ENCODE results near the gene IFIT2. TPM values are rescaled to one million over a fixed set of nuclear protein-coding genes. Genes with fewer than 3 reads are reported as not detected.
"Not testable (repeated sequence)": the region's sequence is repeated elsewhere in the genome, so short reads cannot be mapped to it uniquely, and the experiment has no call there.

The IFIT2 gene
- total RNA-seq, 1 experiment from 2014 or later: 1.7 TPM

DNA sequence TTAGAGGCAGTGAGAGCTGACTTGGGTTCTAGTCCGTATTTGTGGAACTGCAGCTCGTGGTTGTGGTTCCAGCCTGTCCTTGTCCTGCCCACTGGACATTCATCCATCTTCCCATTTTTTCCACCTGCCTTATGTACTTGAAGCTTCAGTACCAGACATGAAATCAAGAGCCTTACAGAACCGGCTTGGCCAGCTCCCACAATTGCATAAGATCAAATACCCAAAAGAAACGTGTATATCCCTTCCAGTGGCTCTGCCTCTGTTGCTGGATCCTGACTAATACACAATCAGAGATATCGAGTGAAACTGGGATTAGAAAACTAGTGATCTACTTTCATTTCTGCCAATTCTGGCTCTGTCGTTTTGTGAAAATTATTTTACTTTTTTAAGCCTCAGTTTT lies 26.5 kb upstream of the IFIT2 start:
- no peak for DNase-seq (ENCODE audit: low read depth, low spot score)
- in situ Hi-C loops (cut with HindIII; ENCODE audit: low pct_unique_long_range_greater_than_20kb, low sequenced_read_pairs): no loop called here

DNA sequence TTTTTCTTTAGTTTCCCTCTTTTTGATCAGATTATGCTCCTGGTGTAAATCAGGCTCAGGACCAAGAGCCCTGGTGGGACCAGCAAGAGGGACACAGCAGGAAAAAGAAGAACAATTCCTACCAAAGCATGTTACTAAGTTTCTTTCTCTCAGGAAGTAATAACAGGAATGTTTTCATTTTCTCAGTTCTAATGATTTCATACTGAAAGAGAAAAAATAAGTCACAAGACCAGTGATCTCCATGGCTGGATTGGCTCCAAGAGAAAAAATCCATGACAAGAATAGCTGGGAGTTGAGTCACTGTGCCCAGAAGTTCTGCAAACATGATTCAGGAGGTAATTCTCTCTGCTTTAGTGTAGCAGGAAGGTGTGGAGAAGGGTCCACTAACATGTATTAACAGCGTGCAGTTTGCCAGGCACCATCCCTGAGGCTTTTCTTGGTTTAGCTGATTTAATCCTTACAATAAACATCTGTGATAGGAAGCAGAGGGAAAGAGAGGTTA lies 23.8 kb upstream of the IFIT2 start:
- in situ Hi-C loops (cut with HindIII; ENCODE audit: low pct_unique_long_range_greater_than_20kb, low sequenced_read_pairs): no loop called here
- peak; percentile 76 for DNase-seq (ENCODE audit: low read depth, low spot score)

DNA sequence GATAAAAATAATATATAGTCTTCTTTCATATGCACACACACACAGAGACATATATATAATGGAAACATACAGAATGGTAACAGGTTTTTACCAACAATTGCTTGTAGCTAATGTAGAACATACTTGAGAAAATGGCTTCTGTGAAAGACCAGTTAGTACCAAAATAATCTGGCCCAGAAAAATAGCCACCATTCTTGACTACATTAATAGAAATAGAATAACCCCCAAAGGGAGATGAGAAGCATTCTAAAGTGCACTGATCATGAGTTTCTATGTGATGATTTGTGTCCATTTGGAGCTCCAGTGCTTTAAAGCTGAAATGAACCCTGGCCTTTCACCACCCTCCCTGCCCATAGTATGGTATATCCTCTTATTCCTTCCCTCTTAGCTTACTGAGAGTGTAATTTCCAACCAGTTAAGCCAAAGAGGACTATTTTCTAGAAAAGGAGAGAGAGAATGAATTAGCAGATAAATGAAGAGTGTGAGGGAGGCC lies 22.9 kb upstream of the IFIT2 start:
- no peak for DNase-seq (ENCODE audit: low read depth, low spot score)
- in situ Hi-C loops (cut with HindIII; ENCODE audit: low pct_unique_long_range_greater_than_20kb, low sequenced_read_pairs): no loop called here

DNA sequence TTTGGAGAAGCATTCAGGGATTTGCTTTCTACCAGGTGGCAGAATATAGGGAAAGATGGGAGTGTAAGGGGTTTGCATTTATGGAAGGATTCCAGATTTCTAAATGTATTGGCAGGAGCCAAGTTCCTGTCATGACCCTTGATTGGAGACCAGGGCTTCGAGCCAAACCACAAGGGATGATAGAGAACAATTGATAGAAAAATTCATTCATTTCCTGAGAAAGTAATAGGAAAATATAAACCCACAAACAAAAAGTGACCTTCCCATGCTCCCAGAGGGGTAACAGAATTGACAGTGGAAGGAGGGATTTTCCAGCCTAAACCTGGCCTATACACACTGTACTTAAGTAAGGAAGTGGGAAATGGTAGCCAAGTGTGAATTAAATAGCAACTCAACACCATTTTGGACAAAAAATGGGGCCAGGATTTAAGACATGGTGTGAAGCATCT lies 22.4 kb upstream of the IFIT2 start:
- peak; percentile 74 for DNase-seq (ENCODE audit: low read depth, low spot score)
- in situ Hi-C loops (cut with HindIII; ENCODE audit: low pct_unique_long_range_greater_than_20kb, low sequenced_read_pairs): no loop called here

DNA sequence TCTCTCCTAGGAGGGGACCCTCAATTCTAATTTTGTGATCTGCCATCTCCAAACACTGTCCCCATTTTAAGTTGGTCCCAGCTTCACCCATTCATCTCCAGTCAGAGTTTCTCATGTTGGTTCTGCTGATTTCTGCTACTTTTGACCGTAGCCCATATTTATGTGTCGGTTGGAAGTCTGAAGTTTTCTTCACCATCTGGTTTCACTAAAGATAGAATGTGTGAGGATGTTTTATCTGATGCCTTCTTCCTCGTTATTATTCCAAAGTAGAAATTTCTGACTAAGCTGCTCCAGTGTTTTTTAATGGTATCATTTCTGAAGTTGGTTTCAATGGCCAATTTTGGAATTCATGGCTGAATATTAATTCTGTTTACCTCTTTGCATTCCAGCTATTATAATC lies 21.3 kb upstream of the IFIT2 start:
- in situ Hi-C loops (cut with HindIII; ENCODE audit: low pct_unique_long_range_greater_than_20kb, low sequenced_read_pairs): no loop called here
- DNase-seq (ENCODE audit: low read depth, low spot score): no peak

DNA sequence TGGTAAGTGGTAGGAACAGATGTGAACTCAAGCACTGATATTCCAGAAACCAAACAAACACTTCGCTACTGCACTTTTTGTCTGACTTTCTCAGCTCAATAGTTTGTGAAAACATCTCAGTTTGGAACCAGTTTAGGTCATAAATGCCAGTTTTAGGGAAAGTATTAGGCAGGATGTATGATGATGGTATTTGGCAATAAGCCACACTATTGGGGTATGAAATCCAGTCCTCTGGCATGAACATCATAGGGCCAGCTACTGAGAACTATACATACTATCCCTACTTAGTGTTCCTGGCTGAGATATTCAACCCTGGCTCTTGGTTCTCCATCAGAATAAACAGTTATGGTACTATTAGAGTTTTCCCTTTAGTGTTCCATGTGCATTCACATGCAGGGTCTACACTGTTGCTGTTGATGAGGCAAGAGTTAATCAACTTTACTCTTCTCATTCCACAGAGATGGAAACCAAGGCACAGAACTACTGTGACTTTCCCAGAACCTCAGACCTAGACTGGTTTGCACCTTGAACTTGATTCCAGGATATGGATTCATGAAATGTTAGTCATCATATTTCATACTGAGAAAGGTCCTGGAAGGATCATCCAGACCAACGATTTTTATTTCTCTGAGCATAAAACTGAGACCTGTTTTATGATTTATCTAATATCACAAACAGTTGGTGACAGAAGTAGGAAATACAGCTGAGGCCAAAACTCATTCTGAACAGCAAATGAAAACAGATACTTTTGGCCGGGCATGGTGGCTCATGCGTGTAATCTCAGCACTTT lies 20.0 kb upstream of the IFIT2 start:
- in situ Hi-C loops (cut with HindIII; ENCODE audit: low pct_unique_long_range_greater_than_20kb, low sequenced_read_pairs): no loop called here
- DNase-seq (ENCODE audit: low read depth, low spot score): no peak

DNA sequence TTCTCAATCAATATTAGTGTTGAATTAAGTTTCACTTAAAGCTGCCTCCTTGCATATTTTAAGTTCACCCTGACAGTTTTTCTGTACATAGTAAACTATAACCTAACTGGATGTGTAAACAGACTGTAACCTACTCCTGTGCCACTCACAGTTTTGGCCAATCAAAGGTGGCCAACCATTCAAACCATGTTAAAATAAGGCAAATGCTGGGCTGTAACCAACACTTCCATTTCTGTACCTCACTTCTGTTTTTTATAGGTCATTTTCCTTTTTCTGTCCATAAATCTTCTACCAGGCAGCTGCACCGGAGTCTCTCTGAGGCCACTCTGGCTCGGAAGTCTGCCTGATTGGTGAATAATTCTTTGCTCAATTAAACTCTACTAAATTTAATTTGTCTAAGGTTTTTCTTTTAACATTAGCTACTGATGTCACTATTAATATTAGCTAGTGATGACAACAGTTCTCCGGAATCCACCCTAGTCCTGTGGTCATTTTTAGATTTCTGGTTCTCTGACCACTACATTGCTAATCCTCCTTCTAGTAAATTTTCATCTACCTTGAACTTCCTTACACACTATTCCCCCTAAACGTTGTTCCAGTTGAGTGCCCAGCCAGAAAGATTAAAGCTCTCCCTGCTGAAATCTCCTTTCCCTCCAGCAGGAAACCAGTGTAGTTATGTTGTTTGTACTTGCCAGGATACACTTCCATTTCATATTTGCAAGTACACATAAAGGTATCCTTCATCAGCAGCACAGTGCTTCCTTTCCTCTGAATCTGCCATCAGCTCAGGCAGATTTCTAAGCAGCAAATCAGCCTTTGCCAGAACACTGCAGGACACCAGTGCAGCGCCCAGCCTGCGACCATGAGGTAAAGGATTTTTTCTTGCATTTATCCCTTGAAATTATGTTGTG lies 18.6 kb upstream of the IFIT2 start:
- in situ Hi-C loops (cut with HindIII; ENCODE audit: low pct_unique_long_range_greater_than_20kb, low sequenced_read_pairs): no loop called here
- DNase-seq (ENCODE audit: low read depth, low spot score): no peak

DNA sequence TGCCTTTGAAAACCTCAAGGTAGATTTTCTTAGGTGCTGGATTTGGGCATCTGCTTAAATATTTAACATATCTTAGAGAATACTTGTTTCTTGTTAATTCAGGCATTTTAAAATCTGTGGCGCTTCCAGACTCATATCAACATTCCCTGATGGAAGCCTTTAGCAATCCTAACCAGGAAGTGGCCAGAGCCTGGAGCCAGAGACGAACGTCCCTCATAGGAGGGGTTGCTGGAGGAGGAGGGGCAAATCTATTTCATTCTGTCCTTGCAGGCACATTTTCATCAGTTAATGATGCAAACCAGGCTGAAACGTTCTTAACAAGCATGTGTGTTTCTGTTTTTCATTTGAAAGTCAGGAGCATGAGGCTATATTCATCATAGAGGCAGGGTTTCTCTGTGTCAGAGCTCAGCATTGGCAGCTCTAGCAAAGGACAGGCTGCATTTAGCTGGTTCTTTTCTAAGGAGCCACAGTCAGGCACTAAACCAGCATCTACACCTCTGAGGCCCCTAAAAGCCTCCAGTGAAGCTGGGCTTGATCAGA lies 17.8 kb upstream of the IFIT2 start:
- DNase-seq (ENCODE audit: low read depth, low spot score): peak; percentile 32
- in situ Hi-C loops (cut with HindIII; ENCODE audit: low pct_unique_long_range_greater_than_20kb, low sequenced_read_pairs): no loop called here

DNA sequence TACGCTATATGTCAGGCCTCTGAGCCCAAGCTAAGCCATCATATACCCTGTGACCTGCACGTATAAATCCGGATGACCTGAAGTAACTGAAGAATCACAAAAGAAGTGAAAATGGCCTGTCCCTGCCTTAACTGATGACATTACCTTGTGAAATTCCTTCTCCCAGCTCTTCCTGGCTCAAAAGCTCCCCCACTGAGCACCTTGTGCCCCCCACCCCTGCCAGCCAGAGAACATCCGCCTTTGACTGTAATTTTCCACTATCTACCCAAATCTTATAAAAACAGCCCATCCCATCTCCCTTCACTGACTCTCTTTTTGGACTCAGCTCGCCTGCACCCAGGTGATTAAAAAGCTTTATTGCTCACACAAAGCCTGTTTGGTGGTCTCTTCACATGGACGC lies 17.1 kb upstream of the IFIT2 start:
- in situ Hi-C loops (cut with HindIII; ENCODE audit: low pct_unique_long_range_greater_than_20kb, low sequenced_read_pairs); DNase-seq (ENCODE audit: low read depth, low spot score): not testable (repeated sequence)

DNA sequence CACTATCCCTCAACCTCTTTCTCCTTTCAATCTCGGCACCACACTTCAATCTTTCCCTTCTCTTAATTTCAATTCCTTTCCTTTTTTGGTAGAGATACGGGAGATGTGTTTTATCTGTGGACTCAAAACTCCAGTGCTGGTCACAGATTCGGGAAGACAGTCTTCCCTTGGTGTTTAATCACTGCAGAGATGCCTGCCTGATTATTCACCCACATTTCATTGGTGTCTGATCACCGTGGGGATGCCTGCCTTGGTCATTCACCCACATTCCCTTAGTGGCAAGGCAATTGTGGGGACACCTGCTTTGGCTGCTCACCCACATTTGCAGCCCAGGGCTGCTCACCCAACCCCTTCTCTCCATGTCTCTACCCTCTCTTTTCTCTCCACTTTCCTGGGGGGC lies 16.5 kb upstream of the IFIT2 start:
- DNase-seq (ENCODE audit: low read depth, low spot score); in situ Hi-C loops (cut with HindIII; ENCODE audit: low pct_unique_long_range_greater_than_20kb, low sequenced_read_pairs): not testable (repeated sequence)

DNA sequence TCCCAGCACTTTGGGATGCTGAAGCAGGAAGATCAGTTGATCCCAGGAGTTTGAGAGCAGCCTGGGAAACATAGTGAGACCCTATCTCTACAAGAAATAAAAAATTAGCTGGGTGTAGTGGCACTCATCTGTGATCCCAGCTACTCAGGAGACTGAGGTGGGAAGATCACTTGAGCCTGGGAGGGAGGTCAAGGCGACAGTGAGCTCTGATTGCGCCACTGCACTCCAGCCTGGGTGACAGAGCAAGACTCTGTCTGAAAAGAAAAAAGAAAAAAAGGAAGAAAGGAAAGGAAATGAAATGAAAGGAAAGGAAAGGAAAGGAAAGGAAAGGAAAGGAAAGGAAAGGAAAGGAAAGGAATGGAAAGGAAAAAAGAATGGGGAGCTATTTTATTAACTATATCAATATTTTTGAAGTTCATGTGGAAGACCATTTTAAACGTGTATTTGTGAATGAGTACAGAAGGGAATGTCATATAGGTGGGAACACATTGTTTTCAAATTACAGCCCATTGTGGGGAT lies 7.1 kb upstream of the IFIT2 start:
- in situ Hi-C loops (cut with HindIII; ENCODE audit: low pct_unique_long_range_greater_than_20kb, low sequenced_read_pairs): no loop called here
- no peak for DNase-seq (ENCODE audit: low read depth, low spot score)

DNA sequence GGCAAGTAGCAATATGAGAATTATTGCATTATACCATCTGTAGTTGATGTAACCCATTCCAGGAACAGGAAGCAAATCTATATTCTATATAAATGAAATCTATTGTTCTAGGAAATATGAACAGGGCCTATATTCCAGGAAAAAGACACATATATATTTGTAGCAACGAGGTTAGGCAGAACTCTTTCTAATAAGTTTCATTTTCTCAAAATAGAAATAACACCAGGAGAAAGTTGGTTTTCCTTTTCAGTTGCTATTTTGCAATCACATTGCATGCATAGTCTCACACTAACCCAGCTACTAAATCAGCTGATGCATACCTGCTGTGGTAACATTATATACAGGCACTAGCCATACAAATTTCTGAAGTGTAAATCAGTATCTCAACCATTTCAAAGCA lies 6.2 kb upstream of the IFIT2 start:
- in situ Hi-C loops (cut with HindIII; ENCODE audit: low pct_unique_long_range_greater_than_20kb, low sequenced_read_pairs): no loop called here
- DNase-seq (ENCODE audit: low read depth, low spot score): no peak

DNA sequence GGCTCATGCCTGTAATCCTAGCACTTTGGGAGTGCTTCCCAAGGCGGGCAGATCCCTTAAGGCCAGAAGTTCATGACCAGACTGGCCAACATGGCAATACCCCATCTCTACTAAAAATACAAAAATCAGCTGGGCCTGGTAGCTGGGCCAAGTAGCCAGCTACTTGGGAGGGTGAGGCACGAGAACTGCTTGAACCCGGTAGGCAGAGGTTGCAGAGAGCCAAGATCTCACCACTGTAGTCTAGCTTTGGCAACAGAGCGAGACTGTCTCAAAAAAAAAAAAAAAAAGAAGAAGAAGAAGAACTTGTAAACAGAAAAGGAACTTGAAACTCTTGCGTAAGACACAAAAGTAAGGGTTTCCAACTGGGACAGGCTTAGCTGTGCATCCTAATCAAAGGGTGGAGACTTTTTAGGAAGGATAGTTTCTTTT lies 5.6 kb upstream of the IFIT2 start:
- in situ Hi-C loops (cut with HindIII; ENCODE audit: low pct_unique_long_range_greater_than_20kb, low sequenced_read_pairs): no loop called here
- DNase-seq (ENCODE audit: low read depth, low spot score): no peak

DNA sequence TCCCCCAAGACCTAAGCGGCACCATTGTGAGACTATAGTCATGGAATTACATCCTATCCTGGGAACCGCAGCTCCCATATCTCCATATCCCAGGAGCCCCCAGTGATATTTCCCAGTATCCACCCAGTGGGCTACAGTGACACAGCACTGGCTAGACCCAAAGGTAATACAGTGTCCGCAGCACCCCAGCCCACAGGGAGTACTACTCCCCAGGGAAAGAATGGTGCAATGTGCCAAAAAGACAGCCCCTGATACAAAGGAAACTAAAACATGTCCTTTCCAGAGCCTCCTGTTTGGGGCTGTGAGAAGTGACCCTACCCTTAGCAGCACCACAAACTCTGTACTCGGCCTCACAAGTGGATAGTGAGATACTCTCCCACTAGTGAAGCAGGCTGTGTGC lies 4.5 kb upstream of the IFIT2 start:
- in situ Hi-C loops (cut with HindIII; ENCODE audit: low pct_unique_long_range_greater_than_20kb, low sequenced_read_pairs): no loop called here
- no peak for DNase-seq (ENCODE audit: low read depth, low spot score)

DNA sequence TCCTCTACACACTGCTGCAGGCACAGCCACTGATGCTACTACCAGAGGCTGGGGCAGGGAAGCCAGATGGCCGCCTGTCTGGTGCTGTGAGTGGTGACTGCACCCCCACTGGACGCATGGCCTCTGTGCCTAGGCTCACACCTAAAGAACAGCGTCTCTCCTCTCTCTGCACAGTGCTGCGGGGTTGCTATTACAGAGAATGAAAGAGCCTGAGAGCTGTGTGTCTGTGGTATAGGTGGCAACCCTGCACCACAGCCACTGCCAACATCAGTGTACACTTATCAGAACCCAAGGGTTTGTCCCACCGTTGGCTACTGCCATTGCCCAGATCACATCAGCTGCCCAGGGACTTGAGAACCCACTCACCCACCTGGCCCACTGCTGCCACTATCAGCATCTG lies 4.1 kb upstream of the IFIT2 start:
- in situ Hi-C loops (cut with HindIII; ENCODE audit: low pct_unique_long_range_greater_than_20kb, low sequenced_read_pairs): no loop called here
- no peak for DNase-seq (ENCODE audit: low read depth, low spot score)

DNA sequence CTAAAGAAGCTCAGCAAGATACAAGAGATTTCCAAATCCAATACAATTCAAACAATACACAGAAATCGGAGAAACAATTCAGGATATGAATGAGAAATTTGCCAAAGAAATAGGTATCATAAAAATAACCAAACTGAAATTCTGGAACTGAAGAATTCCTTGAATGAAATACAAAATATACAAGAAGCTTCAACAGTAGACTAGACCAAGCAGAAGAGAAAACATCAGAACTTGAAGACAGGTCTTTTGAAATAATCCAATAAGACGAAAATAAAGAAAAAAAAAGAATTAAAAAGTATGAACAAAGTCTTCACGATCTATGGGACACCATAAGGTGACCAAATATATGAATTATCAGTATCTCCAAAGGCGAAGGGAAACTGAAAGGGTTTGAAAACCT lies 2.8 kb upstream of the IFIT2 start:
- in situ Hi-C loops (cut with HindIII; ENCODE audit: low pct_unique_long_range_greater_than_20kb, low sequenced_read_pairs): no loop called here
- DNase-seq (ENCODE audit: low read depth, low spot score): no peak

DNA sequence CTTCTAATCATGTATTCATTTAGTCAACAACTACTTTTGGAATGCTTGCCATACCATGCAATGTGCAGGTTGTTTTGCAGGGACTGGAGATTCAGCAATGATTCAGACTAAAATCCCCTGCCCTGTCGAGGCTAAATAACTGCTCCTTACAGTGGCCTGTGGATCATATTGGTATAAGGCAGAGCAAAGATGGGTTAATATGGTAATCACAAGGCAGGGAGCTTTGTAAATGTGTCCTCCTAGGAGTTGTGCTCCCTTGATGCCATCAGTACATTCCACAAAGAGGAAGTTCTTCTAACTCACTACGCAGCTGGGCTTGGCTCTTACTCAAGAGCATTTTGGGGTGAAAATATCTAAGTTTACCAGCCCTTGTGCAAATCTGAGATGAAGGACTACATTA lies 614 bp upstream of the IFIT2 start:
- in situ Hi-C loops (cut with HindIII; ENCODE audit: low pct_unique_long_range_greater_than_20kb, low sequenced_read_pairs): no loop called here
- no peak for DNase-seq (ENCODE audit: low read depth, low spot score)

DNA sequence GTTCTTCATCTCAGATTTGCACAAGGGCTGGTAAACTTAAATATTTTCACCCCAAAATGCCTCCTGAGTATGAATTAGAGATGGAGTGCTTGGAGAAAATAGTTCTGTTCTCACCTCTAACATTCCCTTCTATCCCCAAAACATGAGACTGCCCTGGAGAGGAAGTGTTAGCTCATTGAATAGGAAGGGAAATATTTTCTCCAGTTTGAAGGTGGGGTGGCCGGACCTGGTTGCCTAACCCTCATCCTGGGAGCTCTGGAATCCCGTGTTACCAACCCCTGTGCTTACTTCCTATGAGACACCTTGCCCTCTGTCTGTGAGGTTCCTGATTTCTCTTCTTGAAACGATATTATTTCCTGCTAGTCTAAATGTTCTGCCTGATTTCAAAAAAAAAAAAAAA lies 779 bp downstream of the IFIT2 start:
- in situ Hi-C loops (cut with HindIII; ENCODE audit: low pct_unique_long_range_greater_than_20kb, low sequenced_read_pairs): no loop called here
- DNase-seq (ENCODE audit: low read depth, low spot score): no peak

Data from SK-MEL-5 (cell line).